ENCODE results near the gene SH3D21. TPM values are rescaled to one million over a fixed set of nuclear protein-coding genes. Genes with fewer than 3 reads are reported as not detected.

Gene SH3D21
- total RNA-seq, 1 donor from 2014 or later, result 1.7 TPM

DNA sequence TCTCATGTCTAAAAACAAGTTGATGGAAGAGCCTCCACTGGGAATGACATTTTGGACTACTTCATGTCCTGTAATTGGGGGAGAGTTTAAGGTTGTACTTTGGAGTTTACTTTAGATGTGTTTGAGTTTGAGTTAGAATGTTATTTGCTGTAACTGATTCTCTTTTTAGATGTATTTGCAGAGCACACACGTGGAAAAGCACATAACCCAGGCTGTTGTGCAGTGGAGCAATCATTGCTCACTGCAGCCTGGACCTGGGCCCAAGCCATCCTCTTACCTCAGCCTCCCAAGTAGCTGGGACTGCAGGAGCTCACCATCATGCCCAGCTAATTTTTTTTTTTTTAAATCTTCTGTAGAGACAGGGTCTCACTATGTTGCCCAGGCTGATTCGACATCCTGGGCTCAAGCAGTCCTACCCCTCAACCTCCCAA is 36.7 kb upstream of the SH3D21 start:
- Histone ChIP-seq H3K27me3 (ENCODE audit: control insufficient read depth, insufficient read depth, low read length) (no peaks in the 10 kb centered on the region), H3K4me3 (ENCODE audit: low read depth, low read length) (no peak overlapping the region), H3K36me3 (ENCODE audit: control insufficient read depth, insufficient read depth, low read length) (no peaks in the 10 kb centered on the region)
- no peak for DNase-seq (ENCODE audit: low read depth)
- TF ChIP-seq, protein P1, sequence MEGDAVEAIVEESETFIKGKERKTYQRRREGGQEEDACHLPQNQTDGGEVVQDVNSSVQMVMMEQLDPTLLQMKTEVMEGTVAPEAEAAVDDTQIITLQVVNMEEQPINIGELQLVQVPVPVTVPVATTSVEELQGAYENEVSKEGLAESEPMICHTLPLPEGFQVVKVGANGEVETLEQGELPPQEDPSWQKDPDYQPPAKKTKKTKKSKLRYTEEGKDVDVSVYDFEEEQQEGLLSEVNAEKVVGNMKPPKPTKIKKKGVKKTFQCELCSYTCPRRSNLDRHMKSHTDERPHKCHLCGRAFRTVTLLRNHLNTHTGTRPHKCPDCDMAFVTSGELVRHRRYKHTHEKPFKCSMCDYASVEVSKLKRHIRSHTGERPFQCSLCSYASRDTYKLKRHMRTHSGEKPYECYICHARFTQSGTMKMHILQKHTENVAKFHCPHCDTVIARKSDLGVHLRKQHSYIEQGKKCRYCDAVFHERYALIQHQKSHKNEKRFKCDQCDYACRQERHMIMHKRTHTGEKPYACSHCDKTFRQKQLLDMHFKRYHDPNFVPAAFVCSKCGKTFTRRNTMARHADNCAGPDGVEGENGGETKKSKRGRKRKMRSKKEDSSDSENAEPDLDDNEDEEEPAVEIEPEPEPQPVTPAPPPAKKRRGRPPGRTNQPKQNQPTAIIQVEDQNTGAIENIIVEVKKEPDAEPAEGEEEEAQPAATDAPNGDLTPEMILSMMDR (IDR thresholded peaks at IDR 0.05; ENCODE audit: insufficient read depth, low read length, poor library complexity, severe bottlenecking), result no peak

DNA sequence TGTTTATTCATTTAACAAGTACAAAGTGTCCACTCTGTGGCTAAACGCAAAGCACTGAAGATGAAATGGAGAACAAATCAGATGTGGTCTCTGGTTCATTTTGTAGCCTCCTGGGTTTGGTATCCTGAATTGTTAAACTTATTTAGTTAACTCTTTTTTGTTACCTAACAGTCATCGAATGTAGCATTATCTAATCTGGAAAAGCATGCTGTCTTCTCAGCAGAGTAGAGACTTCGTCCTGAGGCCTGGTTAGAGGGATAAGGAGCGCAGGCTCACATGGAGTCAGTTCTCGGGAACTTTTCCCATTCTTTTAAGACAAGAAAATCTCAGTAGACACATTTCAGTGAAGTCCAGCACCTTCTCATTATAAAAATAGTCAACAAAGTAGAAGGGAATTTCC is 33.1 kb upstream of the SH3D21 start:
- H3K4me3 ChIP-seq (ENCODE audit: low read depth, low read length), result no peak overlapping the region
- no peaks in the 10 kb centered on the region for H3K36me3 ChIP-seq (ENCODE audit: control insufficient read depth, insufficient read depth, low read length)
- TF ChIP-seq, protein P1 (IDR thresholded peaks at IDR 0.05; ENCODE audit: insufficient read depth, low read length, poor library complexity, severe bottlenecking), result no peak
- DNase-seq (ENCODE audit: low read depth), result no peak
- H3K27me3 ChIP-seq (ENCODE audit: control insufficient read depth, insufficient read depth, low read length), result no peaks in the 10 kb centered on the region

- H3K36me3 ChIP-seq (ENCODE audit: control insufficient read depth, insufficient read depth, low read length), result no peaks in the 10 kb centered on the region
- TF ChIP-seq, protein P1 (IDR thresholded peaks at IDR 0.05; ENCODE audit: insufficient read depth, low read length, poor library complexity, severe bottlenecking), result no peak
- no peak overlapping the region for H3K4me3 ChIP-seq (ENCODE audit: low read depth, low read length)
- no peak for DNase-seq (ENCODE audit: low read depth)
- no peaks in the 10 kb centered on the region for H3K27me3 ChIP-seq (ENCODE audit: control insufficient read depth, insufficient read depth, low read length)
Observed at GRCh38 chr1:36274201-36274600, 32.0 kb upstream of the SH3D21 start.

- TF ChIP-seq, protein P1 (IDR thresholded peaks at IDR 0.05; ENCODE audit: insufficient read depth, low read length, poor library complexity, severe bottlenecking), result no peak
- no peak for DNase-seq (ENCODE audit: low read depth)
- Histone ChIP-seq H3K27me3 (ENCODE audit: control insufficient read depth, insufficient read depth, low read length) (no peaks in the 10 kb centered on the region), H3K4me3 (ENCODE audit: low read depth, low read length) (no peak overlapping the region), H3K36me3 (ENCODE audit: control insufficient read depth, insufficient read depth, low read length) (no peaks in the 10 kb centered on the region)
Observed at GRCh38 chr1:36276688-36277087, 29.5 kb upstream of the SH3D21 start.

DNA sequence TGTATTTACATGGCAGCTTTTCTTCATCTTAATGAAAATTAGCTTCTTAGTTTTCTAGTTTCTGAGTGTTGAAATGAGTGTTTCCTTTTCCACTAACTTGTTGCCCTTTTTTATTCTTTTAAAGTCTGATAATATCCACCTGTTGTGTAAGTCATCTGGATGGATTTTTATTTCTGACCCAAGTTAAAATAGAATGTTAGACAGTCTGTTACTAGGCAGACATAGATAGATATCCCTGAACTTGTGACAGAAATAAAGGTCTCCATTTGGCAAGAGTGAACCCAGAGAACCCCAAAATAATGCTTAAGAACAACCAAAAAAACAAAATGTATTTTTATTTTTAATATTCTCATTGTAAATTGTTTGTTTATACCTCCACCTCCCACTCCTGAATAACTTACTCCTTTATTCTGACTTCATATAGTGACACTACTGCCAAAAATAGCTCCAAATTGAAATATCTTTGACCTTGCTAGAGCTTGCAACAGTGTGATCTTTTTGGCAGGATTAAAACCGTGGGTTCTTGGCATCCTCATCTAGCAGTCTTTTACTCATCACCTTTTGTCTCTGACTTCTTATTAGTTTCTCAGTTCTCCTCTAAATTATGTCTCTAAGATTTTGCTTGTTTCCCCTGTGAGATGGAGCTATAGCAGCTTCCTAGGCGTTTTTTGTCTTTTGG is 26.9 kb upstream of the SH3D21 start:
- DNase-seq (ENCODE audit: low read depth), result no peak
- no peaks in the 10 kb centered on the region for H3K36me3 ChIP-seq (ENCODE audit: control insufficient read depth, insufficient read depth, low read length)
- TF ChIP-seq, protein P1 (IDR thresholded peaks at IDR 0.05; ENCODE audit: insufficient read depth, low read length, poor library complexity, severe bottlenecking), result no peak
- H3K27me3 ChIP-seq (ENCODE audit: control insufficient read depth, insufficient read depth, low read length), result no peaks in the 10 kb centered on the region
- H3K4me3 ChIP-seq (ENCODE audit: low read depth, low read length), result no peak overlapping the region

GRCh38 chr1:36279789-36280296 is 26.3 kb upstream of the SH3D21 start:
- no peak for DNase-seq (ENCODE audit: low read depth)
- TF ChIP-seq, protein P1 (IDR thresholded peaks at IDR 0.05; ENCODE audit: insufficient read depth, low read length, poor library complexity, severe bottlenecking), result no peak

More at GRCh38 chr1:36279789-36280296, 26.3 kb upstream of the SH3D21 start:
- Histone ChIP-seq H3K36me3 (ENCODE audit: control insufficient read depth, insufficient read depth, low read length) (no peaks in the 10 kb centered on the region), H3K27me3 (ENCODE audit: control insufficient read depth, insufficient read depth, low read length) (no peaks in the 10 kb centered on the region), H3K4me3 (ENCODE audit: low read depth, low read length) (no peak overlapping the region)
